PC-9 (cell line): ENCODE measurements around the gene PTCRA. TPM values are rescaled to one million over a fixed set of nuclear protein-coding genes. Genes with fewer than 3 reads are reported as not detected.
A peak's percentile ranks its signal among the peaks of the same experiment; 100 is the strongest.

ENCODE experiments used
- BruUV-seq: library from RNA; stranded (reverse); fragments of 400-500 nt; replicated peaks from 2 replicates; lab custom pipeline; 2021; lab: Mats Ljungman, UMichigan
- CTCF ChIA-PET: fragments of 300-600 bp; sonication (Branson Sonifier 250); formaldehyde crosslinking; loops from one replicate; lab custom pipeline; 2022; ENCODE audit warnings: antibody characterized with exemption; lab: Charles Lee
- POLR2A ChIA-PET: fragments of 300-600 bp; sonication (Branson Sonifier 250); formaldehyde crosslinking; loops from one replicate; lab custom pipeline; 2022; ENCODE audit warnings: antibody characterized with exemption; ENCODE audit not compliant: unreplicated experiment; lab: Charles Lee
- DNase-seq, 2 experiments: peaks; one replicate each; pipeline versions ENCODE4 v3.0.0 to v3.0.0-alpha.2; 2015 to 2022; ENCODE audit warnings: mixed read lengths in 1 of 2
- H2AFZ ChIP-seq: fragments of 200-600 bp; sonication (generic); 2 replicates; pipeline ENCODE4 v1.8.1; 2017; ENCODE audit warnings: antibody characterized with exemption
- H3F3A ChIP-seq: fragments of 200-600 bp; sonication (generic); 2 replicates; pipeline ENCODE4 v1.8.1; 2017; ENCODE audit warnings: antibody characterized with exemption, mild to moderate bottlenecking, low read depth; ENCODE audit not compliant: insufficient read depth
- H3K27ac ChIP-seq: fragments of 200-600 bp; sonication (generic); 2 replicates; pipeline ENCODE4 v1.6.1; 2016; ENCODE audit warnings: mixed run types
- H3K27me3 ChIP-seq: fragments of 200-600 bp; sonication (generic); 2 replicates; pipeline ENCODE4 v1.6.1; 2016; ENCODE audit warnings: low read depth, mixed run types; ENCODE audit not compliant: insufficient read depth
- H3K36me3 ChIP-seq: fragments of 200-600 bp; sonication (generic); 2 replicates; pipeline ENCODE4 v1.6.1; 2016; ENCODE audit warnings: low read depth, mixed run types
- H3K4me1 ChIP-seq: fragments of 200-600 bp; sonication (generic); replicated peaks from 2 replicates; pipeline ENCODE4 v1.6.1; 2016; ENCODE audit warnings: mixed run types; ENCODE audit not compliant: insufficient read depth
- H3K4me2 ChIP-seq: fragments of 200-600 bp; sonication (generic); 2 replicates; pipeline ENCODE4 v1.6.1; 2017; ENCODE audit warnings: mixed run types
- H3K4me3 ChIP-seq: fragments of 200-600 bp; sonication (generic); 2 replicates; pipeline ENCODE4 v1.6.1; 2016; ENCODE audit warnings: mixed run types
- H3K79me2 ChIP-seq: fragments of 200-600 bp; sonication (generic); 2 replicates; pipeline ENCODE4 v1.6.1; 2017; ENCODE audit warnings: low read depth, mixed run types
- H3K9me2 ChIP-seq: fragments of 200-600 bp; sonication (generic); 2 replicates; pipeline ENCODE4 v1.8.1; 2017; ENCODE audit warnings: mild to moderate bottlenecking; ENCODE audit not compliant: insufficient read depth
- H3K9me3 ChIP-seq: fragments of 200-600 bp; sonication (generic); 2 replicates; pipeline ENCODE4 v1.8.1; 2016; ENCODE audit warnings: low read depth; ENCODE audit not compliant: insufficient read depth
- H4K20me1 ChIP-seq: fragments of 200-600 bp; sonication (generic); 2 replicates; pipeline ENCODE4 v1.8.1; 2017; ENCODE audit not compliant: insufficient read depth
- CTCF ChIP-seq: fragments of 200-600 bp; sonication (generic); conservative IDR thresholded peaks from 2 replicates; pipeline ENCODE4 v1.6.1; 2017; ENCODE audit warnings: mixed run types, antibody characterized with exemption, mild to moderate bottlenecking, moderate library complexity
- EZH2 ChIP-seq: fragments of 200-600 bp; sonication (generic); IDR thresholded peaks from 2 replicates; pipeline ENCODE4 v1.8.0; 2017; ENCODE audit warnings: antibody characterized with exemption, low read depth
- intact Hi-C: fragments of 100-400 bp; cut with micrococcal nuclease; formaldehyde crosslinking; loops from one replicate; pipeline ENCODE4 v1.10.0; 2022; ENCODE audit not compliant: unreplicated experiment
- total RNA-seq: library from RNA; stranded (reverse); gene quantifications from 2 replicates; pipeline ENCODE4 v1.2.3, GENCODE V29; 2021

Gene PTCRA
- total RNA-seq, 1 experiment from 2014 or later, result not detected

GRCh38 chr6:42929821-42930360 is 14.0 kb downstream of the PTCRA start:
- H3K9me3 ChIP-seq, result no peaks in the 10 kb centered on the region
- H4K20me1 ChIP-seq, result no peaks in the 10 kb centered on the region; the same call in 1 of the 2 replicates
- TF ChIP-seq EZH2 (no peak), CTCF (no peak)
- no TSS peak for BruUV-seq
- ChIA-PET CTCF (no interaction called here), POLR2A (interaction anchor here (0.6 to 1.5 kb wide), 13 partner anchors 17 to 167 kb away, joined by 3 to 16 read pairs (median 6); partner anchors contain the start of genes CUL7, KLC4, KLHDC3 and MEA1)
- peak overlapping the region; percentile 67 for H3K27ac ChIP-seq
- H3K4me2 ChIP-seq, result peak overlapping the region; percentile 89
- H3K9me2 ChIP-seq, result no peaks in the 10 kb centered on the region
- intact Hi-C loops, result loop anchor here (1.0 to 5.0 kb wide), 3 partner anchors 82 to 241 kb away; partner anchors contain the start of genes KLHDC3, MEA1 and SRF
- H3F3A ChIP-seq, result peaks cover 34% of the 10 kb centered on the region
- peak overlapping the region; percentile 85 for H2AFZ ChIP-seq
- peaks cover 16% of the 10 kb centered on the region for H3K4me1 ChIP-seq
- peak; percentile 36 to 72 for DNase-seq
- H3K27me3 ChIP-seq, result no peaks in the 10 kb centered on the region
- H3K36me3 ChIP-seq, result peaks cover 9% of the 10 kb centered on the region; the same call in 1 of the 2 replicates
- peaks cover 34% of the 10 kb centered on the region for H3K79me2 ChIP-seq
- peak overlapping the region; percentile 73 for H3K4me3 ChIP-seq

GRCh38 chr6:42932412-42932811 is 16.6 kb downstream of the PTCRA start:
- intact Hi-C loops, result no loop called here

GRCh38 chr6:42933205-42933604 is 17.4 kb downstream of the PTCRA start:
- ChIA-PET POLR2A (no interaction called here), CTCF (no interaction called here)
- Histone ChIP-seq H3K79me2 (peaks cover 34% of the 10 kb centered on the region), H3K36me3 (peaks cover 19% of the 10 kb centered on the region), H3K9me2 (no peaks in the 10 kb centered on the region), H4K20me1 (no peaks in the 10 kb centered on the region; the same call in 1 of the 2 replicates), H3K4me1 (peaks cover 12% of the 10 kb centered on the region), H3K4me3 (no peak overlapping the region), H3K4me2 (no peak overlapping the region), H3K9me3 (no peaks in the 10 kb centered on the region), H3F3A (peaks cover 27% of the 10 kb centered on the region), H2AFZ (no peak overlapping the region), H3K27ac (no peak overlapping the region), H3K27me3 (no peaks in the 10 kb centered on the region)
- TF ChIP-seq CTCF (no peak), EZH2 (no peak)
- no peak for DNase-seq
- intact Hi-C loops, result no loop called here
- no TSS peak for BruUV-seq

More at GRCh38 chr6:42932412-42932811, 16.6 kb downstream of the PTCRA start:
- peaks cover 19% of the 10 kb centered on the region for H3K36me3 ChIP-seq
- ChIA-PET CTCF (no interaction called here), POLR2A (interaction anchor here (0.5 kb wide), 1 partner anchor 1325 kb away, joined by 3 read pairs; no protein-coding TSS in a partner anchor)
- H3K4me3 ChIP-seq, result no peak overlapping the region
- H3F3A ChIP-seq, result peaks cover 31% of the 10 kb centered on the region
- DNase-seq, result no peak
- peaks cover 16% of the 10 kb centered on the region for H3K4me1 ChIP-seq
- no peak overlapping the region for H3K4me2 ChIP-seq
- no peak overlapping the region for H3K27ac ChIP-seq
- H3K9me2 ChIP-seq, result no peaks in the 10 kb centered on the region
- H2AFZ ChIP-seq, result no peak overlapping the region
- BruUV-seq, result no TSS peak
- H4K20me1 ChIP-seq, result no peaks in the 10 kb centered on the region; the same call in 1 of the 2 replicates
- TF ChIP-seq EZH2 (no peak), CTCF (no peak)
- no peaks in the 10 kb centered on the region for H3K9me3 ChIP-seq
- no peaks in the 10 kb centered on the region for H3K27me3 ChIP-seq
- peaks cover 34% of the 10 kb centered on the region for H3K79me2 ChIP-seq
